GM23338 (cell line): ENCODE data around the gene LYZL1. TPM values are rescaled to one million over a fixed set of nuclear protein-coding genes. Genes with fewer than 3 reads are reported as not detected.

ENCODE experiments used
- ATAC-seq: fragments of 200-7000 bp; cut with Tn5 transposase; 3 replicates; pipeline ENCODE4 v1.9.1; 2020
- DNase-seq: peaks from one replicate; pipeline ENCODE4 v3.0.0-alpha.2; 2015; ENCODE audit warnings: low spot score
- H2AFZ ChIP-seq: fragments of 200-600 bp; sonication (generic); 2 replicates; pipeline ENCODE4 v1.8.0; 2016; ENCODE audit warnings: antibody characterized with exemption, mild to moderate bottlenecking, moderate library complexity
- H3F3A ChIP-seq: fragments of 200-600 bp; sonication (generic); replicated peaks from 2 replicates; pipeline ENCODE4 v1.8.0; 2017; ENCODE audit warnings: antibody characterized with exemption, mixed run types, low read depth
- H3K27ac ChIP-seq: fragments of 200-600 bp; sonication (generic); 2 replicates; pipeline ENCODE4 v1.6.1; 2016; ENCODE audit warnings: low read depth
- H3K27me3 ChIP-seq: fragments of 200-600 bp; sonication (generic); 2 replicates; pipeline ENCODE4 v1.8.0; 2016; ENCODE audit warnings: mild to moderate bottlenecking, mixed run types, moderate library complexity; ENCODE audit not compliant: insufficient read depth
- H3K36me3 ChIP-seq: fragments of 200-600 bp; sonication (generic); 2 replicates; pipeline ENCODE4 v1.8.0; 2016; ENCODE audit warnings: mild to moderate bottlenecking; ENCODE audit not compliant: insufficient read depth
- H3K4me1 ChIP-seq: fragments of 200-600 bp; sonication (generic); 2 replicates; pipeline ENCODE4 v1.8.0; 2016; ENCODE audit warnings: mild to moderate bottlenecking, moderate library complexity; ENCODE audit not compliant: insufficient read depth
- H3K4me2 ChIP-seq: fragments of 200-600 bp; sonication (generic); 2 replicates; pipeline ENCODE4 v1.7.1; 2017; ENCODE audit warnings: mixed run types
- H3K4me3 ChIP-seq: fragments of 200-600 bp; sonication (generic); 2 replicates; pipeline ENCODE4 v1.6.1; 2016; ENCODE audit warnings: mixed run types
- H3K79me2 ChIP-seq: fragments of 200-600 bp; sonication (generic); replicated peaks from 2 replicates; pipeline ENCODE4 v1.8.0; 2017; ENCODE audit warnings: mild to moderate bottlenecking; ENCODE audit not compliant: insufficient read depth
- H3K9me2 ChIP-seq: fragments of 200-600 bp; sonication (generic); 2 replicates; pipeline ENCODE4 v1.8.0; 2017; ENCODE audit not compliant: insufficient read depth
- H4K20me1 ChIP-seq: fragments of 200-600 bp; sonication (generic); replicated peaks from 2 replicates; pipeline ENCODE4 v1.8.0; 2017; ENCODE audit warnings: mild to moderate bottlenecking; ENCODE audit not compliant: insufficient read depth
- H3K27ac Mint-ChIP-seq: 2 replicates; pipeline ENCODE4 v1.8.0; 2020; ENCODE audit warnings: inconsistent platforms, mild to moderate bottlenecking, moderate library complexity, mixed read lengths
- H3K27me3 Mint-ChIP-seq: 3 replicates; pipeline ENCODE4 v1.8.0; 2022; ENCODE audit warnings: low read depth, mild to moderate bottlenecking, moderate library complexity, mixed read lengths, inconsistent platforms; ENCODE audit not compliant: insufficient read depth, poor library complexity
- H3K36me3 Mint-ChIP-seq: 3 replicates; pipeline ENCODE4 v1.8.0; 2021; ENCODE audit warnings: low read depth, mild to moderate bottlenecking, inconsistent platforms, moderate library complexity, mixed read lengths
- H3K4me1 Mint-ChIP-seq: 3 replicates; pipeline ENCODE4 v1.8.0; 2020; ENCODE audit warnings: mild to moderate bottlenecking, inconsistent platforms, mixed read lengths
- H3K4me3 Mint-ChIP-seq: 3 replicates; pipeline ENCODE4 v1.8.0; 2021; ENCODE audit warnings: moderate library complexity, mild to moderate bottlenecking, inconsistent platforms, mixed read lengths
- H3K9me3 Mint-ChIP-seq: 3 replicates; pipeline ENCODE4 v1.8.0; 2020; ENCODE audit warnings: moderate library complexity, mild to moderate bottlenecking, inconsistent platforms, mixed read lengths
- CREB1 ChIP-seq: fragments of 250-450 bp; sonication (Bioruptor Pico); IDR thresholded peaks from 2 replicates; pipeline ENCODE4 v1.5.0; 2020; ENCODE audit warnings: low read depth, mild to moderate bottlenecking, moderate library complexity
- CTCF ChIP-seq, 2 experiments: fragments of 200-600 bp in 1 of 2; sonication (generic) in 1 of 2; conservative IDR thresholded peaks; 2 replicates each; pipeline versions ENCODE4 v1.5.1 to v1.6.1; 2016 to 2017; ENCODE audit warnings: antibody characterized with exemption in 2 of 2, low read depth in 2 of 2, mild to moderate bottlenecking in 2 of 2, moderate library complexity in 1 of 2
- ETS1 ChIP-seq: IDR thresholded peaks from 2 replicates; pipeline ENCODE4 v1.6.1; 2016; ENCODE audit warnings: antibody characterized with exemption
- EZH2 ChIP-seq: fragments of 200-600 bp; sonication (generic); IDR thresholded peaks from one replicate; pipeline ENCODE4 v1.8.0; 2017; ENCODE audit warnings: antibody characterized with exemption, mild to moderate bottlenecking, low read depth; ENCODE audit not compliant: unreplicated experiment
- EZH2phosphoT487 ChIP-seq: fragments of 200-600 bp; sonication (generic); IDR thresholded peaks from one replicate; pipeline ENCODE4 v1.8.1; 2018; ENCODE audit warnings: antibody characterized with exemption; ENCODE audit not compliant: unreplicated experiment
- JUNB ChIP-seq: IDR thresholded peaks from one replicate; pipeline ENCODE4 v1.6.1; 2016; ENCODE audit warnings: antibody characterized with exemption; ENCODE audit not compliant: unreplicated experiment
- NANOG ChIP-seq: IDR thresholded peaks from 2 replicates; pipeline ENCODE4 v1.6.1; 2016; ENCODE audit warnings: antibody characterized with exemption, borderline replicate concordance
- POLR2AphosphoS5 ChIP-seq: IDR thresholded peaks from 2 replicates; pipeline ENCODE4 v1.6.1; 2016; ENCODE audit warnings: antibody characterized with exemption, low read depth
- REST ChIP-seq: IDR thresholded peaks from one replicate; pipeline ENCODE4 v1.6.1; 2018; ENCODE audit warnings: antibody characterized with exemption; ENCODE audit not compliant: unreplicated experiment
- STAT1 ChIP-seq: IDR thresholded peaks from one replicate; pipeline ENCODE4 v1.6.1; 2016; ENCODE audit warnings: antibody characterized with exemption; ENCODE audit not compliant: unreplicated experiment
- ZNF114 ChIP-seq: fragments of 250-450 bp; sonication (Bioruptor Pico); IDR thresholded peaks from 2 replicates; pipeline ENCODE4 v1.5.0; 2020; ENCODE audit warnings: mild to moderate bottlenecking, moderate library complexity
- ZNF331 ChIP-seq: fragments of 250-450 bp; sonication (Bioruptor Pico); IDR thresholded peaks from 2 replicates; pipeline ENCODE4 v1.5.0; 2020; ENCODE audit warnings: low read depth, mild to moderate bottlenecking, moderate library complexity
- polyA plus RNA-seq: library from polyadenylated mRNA; unstranded; fragments of >200 nt; fragmentation: Nextera tagmentation; extraction: Ambion mirVana; gene quantifications from 2 replicates; pipeline ENCODE4 v1.2.1, GENCODE V29; 2016
- total RNA-seq: library from RNA; depleted of rRNA; stranded (reverse); fragments of >200 nt; shearing (Covaris generic); gene quantifications from 2 replicates; pipeline ENCODE4 v1.2.3, GENCODE V29; 2014
- TF ChIP-seq, protein P1 (sequence below): fragments of 250-450 bp; sonication (Bioruptor Pico); IDR thresholded peaks from 2 replicates; pipeline ENCODE4 v1.5.0; 2020; ENCODE audit warnings: mild to moderate bottlenecking, moderate library complexity

The LYZL1 gene
- total and polyA plus RNA-seq, 2 experiments from 2014 or later, result not detected

- Histone ChIP-seq H3K27ac (no peak overlapping the region), H4K20me1 (no peaks in the 10 kb centered on the region), H3K4me1 (peaks cover 9% of the 10 kb centered on the region), H3K36me3 (no peaks in the 10 kb centered on the region), H3K27me3 (no peaks in the 10 kb centered on the region), H2AFZ (peak overlapping the region; percentile 83; the same call in 1 of the 2 replicates), H3K4me2 (no peak overlapping the region), H3K9me2 (no peaks in the 10 kb centered on the region; the same call in 1 of the 2 replicates), H3K79me2 (no peaks in the 10 kb centered on the region), H3K4me3 (no peak overlapping the region), H3F3A (no peaks in the 10 kb centered on the region; the same call in 1 of the 2 replicates)
- Mint-ChIP-seq H3K27ac (0 out of 2 replicates have a peak overlapping the region, but pooled peaks have one; percentile 36), H3K36me3 (no peaks in the 10 kb centered on the region; the same call in 2 of the 3 replicates), H3K4me1 (peaks cover 11% of the 10 kb centered on the region), H3K4me3 (no peak overlapping the region), H3K27me3 (no peaks in the 10 kb centered on the region), H3K9me3 (0 out of 3 replicates have a peak, but pooled peaks cover 4% of the 10 kb centered on the region)
- DNase-seq, result no peak
- peak; percentile 48 for ATAC-seq
- TF ChIP-seq, protein P1, sequence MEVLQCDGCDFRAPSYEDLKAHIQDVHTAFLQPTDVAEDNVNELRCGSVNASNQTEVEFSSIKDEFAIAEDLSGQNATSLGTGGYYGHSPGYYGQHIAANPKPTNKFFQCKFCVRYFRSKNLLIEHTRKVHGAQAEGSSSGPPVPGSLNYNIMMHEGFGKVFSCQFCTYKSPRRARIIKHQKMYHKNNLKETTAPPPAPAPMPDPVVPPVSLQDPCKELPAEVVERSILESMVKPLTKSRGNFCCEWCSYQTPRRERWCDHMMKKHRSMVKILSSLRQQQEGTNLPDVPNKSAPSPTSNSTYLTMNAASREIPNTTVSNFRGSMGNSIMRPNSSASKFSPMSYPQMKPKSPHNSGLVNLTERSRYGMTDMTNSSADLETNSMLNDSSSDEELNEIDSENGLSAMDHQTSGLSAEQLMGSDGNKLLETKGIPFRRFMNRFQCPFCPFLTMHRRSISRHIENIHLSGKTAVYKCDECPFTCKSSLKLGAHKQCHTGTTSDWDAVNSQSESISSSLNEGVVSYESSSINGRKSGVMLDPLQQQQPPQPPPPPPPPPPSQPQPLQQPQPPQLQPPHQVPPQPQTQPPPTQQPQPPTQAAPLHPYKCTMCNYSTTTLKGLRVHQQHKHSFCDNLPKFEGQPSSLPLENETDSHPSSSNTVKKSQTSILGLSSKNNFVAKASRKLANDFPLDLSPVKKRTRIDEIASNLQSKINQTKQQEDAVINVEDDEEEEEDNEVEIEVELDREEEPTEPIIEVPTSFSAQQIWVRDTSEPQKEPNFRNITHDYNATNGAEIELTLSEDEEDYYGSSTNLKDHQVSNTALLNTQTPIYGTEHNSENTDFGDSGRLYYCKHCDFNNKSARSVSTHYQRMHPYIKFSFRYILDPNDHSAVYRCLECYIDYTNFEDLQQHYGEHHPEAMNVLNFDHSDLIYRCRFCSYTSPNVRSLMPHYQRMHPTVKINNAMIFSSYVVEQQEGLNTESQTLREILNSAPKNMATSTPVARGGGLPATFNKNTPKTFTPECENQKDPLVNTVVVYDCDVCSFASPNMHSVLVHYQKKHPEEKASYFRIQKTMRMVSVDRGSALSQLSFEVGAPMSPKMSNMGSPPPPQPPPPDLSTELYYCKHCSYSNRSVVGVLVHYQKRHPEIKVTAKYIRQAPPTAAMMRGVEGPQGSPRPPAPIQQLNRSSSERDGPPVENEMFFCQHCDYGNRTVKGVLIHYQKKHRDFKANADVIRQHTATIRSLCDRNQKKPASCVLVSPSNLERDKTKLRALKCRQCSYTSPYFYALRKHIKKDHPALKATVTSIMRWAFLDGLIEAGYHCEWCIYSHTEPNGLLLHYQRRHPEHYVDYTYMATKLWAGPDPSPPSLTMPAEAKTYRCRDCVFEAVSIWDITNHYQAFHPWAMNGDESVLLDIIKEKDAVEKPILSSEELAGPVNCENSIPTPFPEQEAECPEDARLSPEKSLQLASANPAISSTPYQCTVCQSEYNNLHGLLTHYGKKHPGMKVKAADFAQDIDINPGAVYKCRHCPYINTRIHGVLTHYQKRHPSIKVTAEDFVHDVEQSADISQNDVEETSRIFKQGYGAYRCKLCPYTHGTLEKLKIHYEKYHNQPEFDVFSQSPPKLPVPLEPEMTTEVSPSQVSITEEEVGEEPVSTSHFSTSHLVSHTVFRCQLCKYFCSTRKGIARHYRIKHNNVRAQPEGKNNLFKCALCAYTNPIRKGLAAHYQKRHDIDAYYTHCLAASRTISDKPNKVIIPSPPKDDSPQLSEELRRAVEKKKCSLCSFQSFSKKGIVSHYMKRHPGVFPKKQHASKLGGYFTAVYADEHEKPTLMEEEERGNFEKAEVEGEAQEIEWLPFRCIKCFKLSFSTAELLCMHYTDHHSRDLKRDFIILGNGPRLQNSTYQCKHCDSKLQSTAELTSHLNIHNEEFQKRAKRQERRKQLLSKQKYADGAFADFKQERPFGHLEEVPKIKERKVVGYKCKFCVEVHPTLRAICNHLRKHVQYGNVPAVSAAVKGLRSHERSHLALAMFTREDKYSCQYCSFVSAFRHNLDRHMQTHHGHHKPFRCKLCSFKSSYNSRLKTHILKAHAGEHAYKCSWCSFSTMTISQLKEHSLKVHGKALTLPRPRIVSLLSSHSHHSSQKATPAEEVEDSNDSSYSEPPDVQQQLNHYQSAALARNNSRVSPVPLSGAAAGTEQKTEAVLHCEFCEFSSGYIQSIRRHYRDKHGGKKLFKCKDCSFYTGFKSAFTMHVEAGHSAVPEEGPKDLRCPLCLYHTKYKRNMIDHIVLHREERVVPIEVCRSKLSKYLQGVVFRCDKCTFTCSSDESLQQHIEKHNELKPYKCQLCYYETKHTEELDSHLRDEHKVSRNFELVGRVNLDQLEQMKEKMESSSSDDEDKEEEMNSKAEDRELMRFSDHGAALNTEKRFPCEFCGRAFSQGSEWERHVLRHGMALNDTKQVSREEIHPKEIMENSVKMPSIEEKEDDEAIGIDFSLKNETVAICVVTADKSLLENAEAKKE (CRISPR knock-in tag), result no peak
- no peak for TF ChIP-seq NANOG
- no peak for TF ChIP-seq ZNF114
- no peak for TF ChIP-seq POLR2AphosphoS5
- TF ChIP-seq STAT1, result no peak
- TF ChIP-seq JUNB, result no peak
- no peak for TF ChIP-seq EZH2phosphoT487
- no peak for TF ChIP-seq REST
- no peak for TF ChIP-seq ZNF331 (CRISPR knock-in tag)
- no peak for TF ChIP-seq CREB1 (CRISPR knock-in tag)
- TF ChIP-seq ETS1, result no peak
- TF ChIP-seq CTCF (conservative IDR thresholded peaks at IDR 0.05; ENCODE audit: low read depth in 2 of 2), result no peak
- TF ChIP-seq EZH2, result no peak
These were observed 34.5 kb upstream of the LYZL1 start for GRCh38 chr10:29254123-29255046.
